ENCODE data around the gene RHOH. TPM values are rescaled to one million over a fixed set of nuclear protein-coding genes. Genes with fewer than 3 reads are reported as not detected.
"Not testable (repeated sequence)": the region's sequence is repeated elsewhere in the genome, so short reads cannot be mapped to it uniquely, and the experiment has no call there.

RHOH gene
- polyA plus RNA-seq, 1 experiment: not detected

DNA sequence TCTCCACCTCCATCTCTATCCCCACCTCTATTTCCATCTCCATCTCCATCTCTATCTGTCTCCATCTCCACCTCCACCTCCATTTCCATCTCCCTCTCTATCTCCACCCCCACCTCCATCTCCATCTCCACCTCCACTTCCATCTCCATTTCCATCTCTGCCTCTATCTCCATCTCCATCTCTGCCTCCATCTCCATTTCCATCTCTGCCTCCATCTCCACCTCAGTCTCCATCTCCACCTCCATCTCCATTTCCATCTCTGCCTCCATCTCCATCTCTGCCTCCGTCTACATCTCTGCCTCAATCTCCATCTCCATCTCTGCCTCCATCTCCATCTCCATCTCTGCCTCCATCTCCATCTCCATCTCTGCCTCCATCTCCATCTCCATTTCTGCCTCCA, 97.5 kb downstream of the RHOH start:
- no peak for DNase-seq (ENCODE audit: low read depth)
- no peaks in the 10 kb centered on the region for H3K36me3 ChIP-seq (ENCODE audit: control insufficient read depth, insufficient read depth, low read length)
- ChIA-PET CTCF (no interaction called here), POLR2A (no interaction called here)
- no peaks in the 10 kb centered on the region for H3K27me3 ChIP-seq (ENCODE audit: control insufficient read depth, insufficient read depth, low read length)
- H3K4me3 ChIP-seq (ENCODE audit: low read depth, low read length): no peak overlapping the region
- TF ChIP-seq CTCF (IDR thresholded peaks at IDR 0.05; ENCODE audit: insufficient read depth, low read depth, low read length): no peak

- DNase-seq (ENCODE audit: low read depth); CTCF ChIA-PET; POLR2A ChIA-PET; H3K27me3 ChIP-seq (ENCODE audit: control insufficient read depth, insufficient read depth, low read length); H3K4me3 ChIP-seq (ENCODE audit: low read depth, low read length); H3K36me3 ChIP-seq (ENCODE audit: control insufficient read depth, insufficient read depth, low read length): not testable (repeated sequence)
Observed at GRCh38 chr4:40295030-40295429, 98.2 kb downstream of the RHOH start.

- Histone ChIP-seq H3K36me3 (ENCODE audit: control insufficient read depth, insufficient read depth, low read length) (no peaks in the 10 kb centered on the region), H3K27me3 (ENCODE audit: control insufficient read depth, insufficient read depth, low read length) (no peaks in the 10 kb centered on the region), H3K4me3 (ENCODE audit: low read depth, low read length) (no peak overlapping the region)
- ChIA-PET CTCF (no interaction called here), POLR2A (no interaction called here)
- no peak for DNase-seq (ENCODE audit: low read depth)
- TF ChIP-seq CTCF (IDR thresholded peaks at IDR 0.05; ENCODE audit: insufficient read depth, low read depth, low read length): no peak
Observed at GRCh38 chr4:40295572-40295971, 98.7 kb downstream of the RHOH start.

Other genes starting within 250 kb of the RHOH start
- 17.8 and 37.7 TPM in 2 replicates for gene PDS5A, start 219.1 kb upstream of the RHOH start, polyA plus RNA-seq (2011; rRNA removed)
- gene N4BP2, start 140.2 kb upstream of the RHOH start, polyA plus RNA-seq (2011; rRNA removed): 1.5 and 2.3 TPM in 2 replicates
- gene CHRNA9, start 138.3 kb downstream of the RHOH start, polyA plus RNA-seq (2011; rRNA removed): 0.12 TPM in 1 of 2 replicates, not detected in the other